ENCODE measurements around the gene ZNRF3. TPM values are rescaled to one million over a fixed set of nuclear protein-coding genes. Genes with fewer than 3 reads are reported as not detected.

The ZNRF3 gene
- total RNA-seq, 1 donor from 2014 or later, result 10.5 TPM

GRCh38 chr22:29074276-29074772 lies 191.0 kb downstream of the ZNRF3 start:
- H3K4me3 ChIP-seq (ENCODE audit: low read depth, low read length), result no peak overlapping the region
- no peak for DNase-seq (ENCODE audit: low read depth)
- no peak for TF ChIP-seq CTCF (IDR thresholded peaks at IDR 0.05; ENCODE audit: insufficient read depth, low read length, poor library complexity, severe bottlenecking)
- no peaks in the 10 kb centered on the region for H3K36me3 ChIP-seq (ENCODE audit: control insufficient read depth, insufficient read depth, low read length)
- peaks cover 11% of the 10 kb centered on the region for H3K27me3 ChIP-seq (ENCODE audit: control insufficient read depth, insufficient read depth, low read length)

GRCh38 chr22:29078036-29078868 lies 194.9 kb downstream of the ZNRF3 start:
- no peak for TF ChIP-seq CTCF (IDR thresholded peaks at IDR 0.05; ENCODE audit: insufficient read depth, low read length, poor library complexity, severe bottlenecking)
- Histone ChIP-seq H3K36me3 (ENCODE audit: control insufficient read depth, insufficient read depth, low read length) (no peaks in the 10 kb centered on the region), H3K27me3 (ENCODE audit: control insufficient read depth, insufficient read depth, low read length) (peaks cover 4% of the 10 kb centered on the region), H3K4me3 (ENCODE audit: low read depth, low read length) (no peak overlapping the region)
- no peak for DNase-seq (ENCODE audit: low read depth)

GRCh38 chr22:29078869-29079207 lies 195.5 kb downstream of the ZNRF3 start:
- no peak for DNase-seq (ENCODE audit: low read depth)
- H3K4me3 ChIP-seq (ENCODE audit: low read depth, low read length), result no peak overlapping the region
- no peaks in the 10 kb centered on the region for H3K36me3 ChIP-seq (ENCODE audit: control insufficient read depth, insufficient read depth, low read length)
- no peaks in the 10 kb centered on the region for H3K27me3 ChIP-seq (ENCODE audit: control insufficient read depth, insufficient read depth, low read length)
- TF ChIP-seq CTCF (IDR thresholded peaks at IDR 0.05; ENCODE audit: insufficient read depth, low read length, poor library complexity, severe bottlenecking), result no peak

GRCh38 chr22:29079218-29079901 lies 196.0 kb downstream of the ZNRF3 start:
- H3K27me3 ChIP-seq (ENCODE audit: control insufficient read depth, insufficient read depth, low read length), result no peaks in the 10 kb centered on the region
- DNase-seq (ENCODE audit: low read depth), result no peak
- no peak for TF ChIP-seq CTCF (IDR thresholded peaks at IDR 0.05; ENCODE audit: insufficient read depth, low read length, poor library complexity, severe bottlenecking)

GRCh38 chr22:29080106-29080975 lies 197.0 kb downstream of the ZNRF3 start:
- Histone ChIP-seq H3K4me3 (ENCODE audit: low read depth, low read length) (no peak overlapping the region), H3K36me3 (ENCODE audit: control insufficient read depth, insufficient read depth, low read length) (no peaks in the 10 kb centered on the region), H3K27me3 (ENCODE audit: control insufficient read depth, insufficient read depth, low read length) (no peaks in the 10 kb centered on the region)
- no peak for DNase-seq (ENCODE audit: low read depth)
- TF ChIP-seq CTCF (IDR thresholded peaks at IDR 0.05; ENCODE audit: insufficient read depth, low read length, poor library complexity, severe bottlenecking), result no peak

More at GRCh38 chr22:29079218-29079901, 196.0 kb downstream of the ZNRF3 start:
- Histone ChIP-seq H3K4me3 (ENCODE audit: low read depth, low read length) (no peak overlapping the region), H3K36me3 (ENCODE audit: control insufficient read depth, insufficient read depth, low read length) (no peaks in the 10 kb centered on the region)

Data from kidney epithelial cell (primary cell).